Measurements from ENCODE around the gene DDX17. TPM values are rescaled to one million over a fixed set of nuclear protein-coding genes. Genes with fewer than 3 reads are reported as not detected.

The DDX17 gene
- total and polyA plus RNA-seq, 9 of the 15 experiments (the other 6 are each of a cell fraction or from before 2014, with no cell fraction given): 17.6 to 421 (median 189) TPM

DNA sequence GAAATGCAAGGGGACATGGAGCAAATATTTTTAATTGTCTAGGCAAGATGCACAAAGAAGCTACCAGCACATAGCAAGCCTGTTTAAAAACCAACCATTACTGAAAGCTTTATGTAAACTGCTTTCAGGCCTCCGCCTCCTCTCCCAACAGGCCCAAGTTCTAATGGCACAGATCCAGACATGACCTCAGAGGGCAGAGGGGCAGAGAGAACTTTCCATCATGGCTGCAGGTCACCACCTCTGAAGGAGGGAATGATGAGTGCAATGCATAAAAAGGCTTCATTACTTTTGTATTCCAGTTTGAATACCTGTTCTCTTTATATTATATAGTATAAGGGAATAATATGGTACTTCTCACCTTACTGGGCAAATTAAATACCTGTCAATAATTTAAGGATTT lies 15.2 kb downstream of the DDX17 start:
- no peak for FAIRE-seq
- in situ Hi-C loops (cut with MboI): no loop called here
- Histone ChIP-seq H3K4me3 (no peak overlapping the region), H3K4me2 (ENCODE audit: insufficient read depth, low read length) (no peak overlapping the region), H3K9me3 (replicated peaks; ENCODE audit: control insufficient read depth, insufficient read depth, low read depth, low read length) (no peaks in the 10 kb centered on the region), H3K79me2 (ENCODE audit: control insufficient read depth, insufficient read depth, low read length) (peaks cover 4% of the 10 kb centered on the region), H3K9me1 (ENCODE audit: control insufficient read depth, insufficient read depth, low read length) (peaks cover 3% of the 10 kb centered on the region), H3K36me3 (ENCODE audit: control insufficient read depth, insufficient read depth, low read length) (peaks cover 94% of the 10 kb centered on the region), H4K20me1 (replicated peaks; ENCODE audit: control insufficient read depth, insufficient read depth, low read length) (no peaks in the 10 kb centered on the region), H3K4me1 (replicated peaks in 1 of 2; ENCODE audit: control insufficient read depth in 2 of 2, insufficient read depth in 2 of 2, low read length in 2 of 2) (no peaks in the 10 kb centered on the region), H2AFZ (ENCODE audit: low read depth, low read length) (no peak overlapping the region), H3K27me3 (ENCODE audit: control insufficient read depth in 2 of 2, insufficient read depth in 2 of 2, low read length in 2 of 2) (no peaks in the 10 kb centered on the region), H3K9ac (ENCODE audit: insufficient read depth in 1 of 2, low read depth in 2 of 2, low read length in 2 of 2) (no peak overlapping the region), H3K27ac (ENCODE audit: extremely low read depth, low read depth, low read length) (peak overlapping the region; percentile 53; the same call in 1 of the 3 replicates)
- ChIA-PET POLR2A (interaction anchor here (1.6 to 2.9 kb wide), 4 partner anchors 8 to 12 kb away, joined by 4 to 13 read pairs (median 8); no protein-coding TSS in a partner anchor), CTCF (ENCODE audit: low intra/inter-chr PET ratio) (no interaction called here)
- no peak for DNase-seq (ENCODE audit: extremely low read depth in 1 of 4, low spot score in 3 of 4)
- BruUV-seq (replicated peaks): no TSS peak
- intact Hi-C loops (cut with micrococcal nuclease): no loop called here
- 88% methylated on average over 1 of the region's 1 CpG for WGBS (ENCODE audit: insufficient coverage, low coverage, missing lambda C conversion rate)
- ATAC-seq: peak; percentile 63
- TF ChIP-seq, protein P1, sequence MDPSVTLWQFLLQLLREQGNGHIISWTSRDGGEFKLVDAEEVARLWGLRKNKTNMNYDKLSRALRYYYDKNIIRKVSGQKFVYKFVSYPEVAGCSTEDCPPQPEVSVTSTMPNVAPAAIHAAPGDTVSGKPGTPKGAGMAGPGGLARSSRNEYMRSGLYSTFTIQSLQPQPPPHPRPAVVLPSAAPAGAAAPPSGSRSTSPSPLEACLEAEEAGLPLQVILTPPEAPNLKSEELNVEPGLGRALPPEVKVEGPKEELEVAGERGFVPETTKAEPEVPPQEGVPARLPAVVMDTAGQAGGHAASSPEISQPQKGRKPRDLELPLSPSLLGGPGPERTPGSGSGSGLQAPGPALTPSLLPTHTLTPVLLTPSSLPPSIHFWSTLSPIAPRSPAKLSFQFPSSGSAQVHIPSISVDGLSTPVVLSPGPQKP (CRISPR knock-in tag; IDR thresholded peaks at IDR 0.05): no peak
- TF ChIP-seq OTX1 (CRISPR knock-in tag; IDR thresholded peaks at IDR 0.05): no peak
- no peak for TF ChIP-seq MYBL2 (IDR thresholded peaks at IDR 0.05; ENCODE audit: low read depth)
- TF ChIP-seq MYBL2 (CRISPR knock-in tag; IDR thresholded peaks at IDR 0.05; ENCODE audit: borderline replicate concordance): no peak
- TF ChIP-seq BHLHE40 (IDR thresholded peaks at IDR 0.05; ENCODE audit: low read length): no peak
- TF ChIP-seq MCM2 (IDR thresholded peaks at IDR 0.05; ENCODE audit: low read depth): no peak
- no peak for TF ChIP-seq HNRNPUL1 (IDR thresholded peaks at IDR 0.05; ENCODE audit: low read length)
- TF ChIP-seq, protein P2, sequence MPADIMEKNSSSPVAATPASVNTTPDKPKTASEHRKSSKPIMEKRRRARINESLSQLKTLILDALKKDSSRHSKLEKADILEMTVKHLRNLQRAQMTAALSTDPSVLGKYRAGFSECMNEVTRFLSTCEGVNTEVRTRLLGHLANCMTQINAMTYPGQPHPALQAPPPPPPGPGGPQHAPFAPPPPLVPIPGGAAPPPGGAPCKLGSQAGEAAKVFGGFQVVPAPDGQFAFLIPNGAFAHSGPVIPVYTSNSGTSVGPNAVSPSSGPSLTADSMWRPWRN (IDR thresholded peaks at IDR 0.05; ENCODE audit: low read depth): no peak
- TF ChIP-seq EWSR1 (IDR thresholded peaks at IDR 0.05; ENCODE audit: borderline replicate concordance, low read depth, partially characterized antibody): no peak
- TF ChIP-seq MEF2D (tag; conservative IDR thresholded peaks at IDR 0.05; ENCODE audit: low read depth): no peak
- peak; percentile 76 for TF ChIP-seq NFIC (IDR thresholded peaks at IDR 0.05)
- no peak for TF ChIP-seq ZBTB1 (CRISPR knock-in tag; IDR thresholded peaks at IDR 0.05; ENCODE audit: borderline replicate concordance, low read depth)
- no peak for TF ChIP-seq ZNF263 (CRISPR knock-in tag; IDR thresholded peaks at IDR 0.05; ENCODE audit: borderline replicate concordance)
- TF ChIP-seq NR2C2 (CRISPR knock-in tag; IDR thresholded peaks at IDR 0.05): no peak
- TF ChIP-seq NR2C2 (tag; IDR thresholded peaks at IDR 0.05): no peak
- TF ChIP-seq, protein P3, sequence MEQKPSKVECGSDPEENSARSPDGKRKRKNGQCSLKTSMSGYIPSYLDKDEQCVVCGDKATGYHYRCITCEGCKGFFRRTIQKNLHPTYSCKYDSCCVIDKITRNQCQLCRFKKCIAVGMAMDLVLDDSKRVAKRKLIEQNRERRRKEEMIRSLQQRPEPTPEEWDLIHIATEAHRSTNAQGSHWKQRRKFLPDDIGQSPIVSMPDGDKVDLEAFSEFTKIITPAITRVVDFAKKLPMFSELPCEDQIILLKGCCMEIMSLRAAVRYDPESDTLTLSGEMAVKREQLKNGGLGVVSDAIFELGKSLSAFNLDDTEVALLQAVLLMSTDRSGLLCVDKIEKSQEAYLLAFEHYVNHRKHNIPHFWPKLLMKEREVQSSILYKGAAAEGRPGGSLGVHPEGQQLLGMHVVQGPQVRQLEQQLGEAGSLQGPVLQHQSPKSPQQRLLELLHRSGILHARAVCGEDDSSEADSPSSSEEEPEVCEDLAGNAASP (IDR thresholded peaks at IDR 0.05): no peak
- TF ChIP-seq, protein P4, sequence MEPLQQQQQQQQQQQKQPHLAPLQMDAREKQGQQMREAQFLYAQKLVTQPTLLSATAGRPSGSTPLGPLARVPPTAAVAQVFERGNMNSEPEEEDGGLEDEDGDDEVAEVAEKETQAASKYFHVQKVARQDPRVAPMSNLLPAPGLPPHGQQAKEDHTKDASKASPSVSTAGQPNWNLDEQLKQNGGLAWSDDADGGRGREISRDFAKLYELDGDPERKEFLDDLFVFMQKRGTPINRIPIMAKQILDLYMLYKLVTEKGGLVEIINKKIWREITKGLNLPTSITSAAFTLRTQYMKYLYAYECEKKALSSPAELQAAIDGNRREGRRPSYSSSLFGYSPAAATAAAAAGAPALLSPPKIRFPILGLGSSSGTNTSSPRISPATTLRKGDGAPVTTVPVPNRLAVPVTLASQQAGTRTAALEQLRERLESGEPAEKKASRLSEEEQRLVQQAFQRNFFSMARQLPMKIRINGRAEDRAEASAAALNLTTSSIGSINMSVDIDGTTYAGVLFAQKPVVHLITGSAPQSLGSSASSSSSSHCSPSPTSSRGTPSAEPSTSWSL (CRISPR knock-in tag; IDR thresholded peaks at IDR 0.05; ENCODE audit: borderline replicate concordance): no peak
- no peak for TF ChIP-seq CBX8 (IDR thresholded peaks at IDR 0.05; ENCODE audit: borderline replicate concordance, extremely low read depth, low read depth, low read length, poor library complexity, severe bottlenecking)
- TF ChIP-seq BDP1 (IDR thresholded peaks at IDR 0.05; ENCODE audit: insufficient read depth, insufficient read length): no peak
- no peak for TF ChIP-seq PHB2 (IDR thresholded peaks at IDR 0.05; ENCODE audit: low read depth)
